ENCODE results near the gene ATP9A. TPM values are rescaled to one million over a fixed set of nuclear protein-coding genes. Genes with fewer than 3 reads are reported as not detected.

The ATP9A gene
- total and polyA plus RNA-seq, 2 of the 8 experiments (the other 6 are each of a cell fraction or from before 2014, with no cell fraction given): 5.0 to 6.4 TPM

GRCh38 chr20:51614687-51615086, 153.5 kb downstream of the ATP9A start:
- H4K8ac ChIP-seq (ENCODE audit: extremely low read depth, insufficient read depth, low read length): no peak overlapping the region
- no peak overlapping the region for H2BK12ac ChIP-seq (ENCODE audit: low read depth, low read length)
- H3K56ac ChIP-seq (replicated peaks; ENCODE audit: insufficient read length, low read depth, low read length): no peak overlapping the region
- 88% methylated on average over 6 of the region's 6 CpGs; no CpG with 5 or more reads in 1 of the 2 experiments for WGBS, 2 experiments (ENCODE audit: extremely low coverage in 1 of 2, insufficient coverage in 1 of 2, insufficient read length in 1 of 2, insufficient replicate concordance in 2 of 2, low coverage in 1 of 2, low lambda C conversion rate in 2 of 2, missing lambda C conversion rate in 1 of 2)
- H2AK5ac ChIP-seq (ENCODE audit: low read depth, low read length): no peak overlapping the region
- POLR2A ChIA-PET (ENCODE audit: partially characterized antibody): interaction anchor here (0.6 kb wide), 1 partner anchor 306 kb away, joined by 3 read pairs; no protein-coding TSS in a partner anchor
- H4K20me1 ChIP-seq (replicated peaks in 1 of 2; ENCODE audit: control insufficient read depth in 1 of 2, insufficient read depth in 2 of 2, low read length in 2 of 2): no peaks in the 10 kb centered on the region
- H3K4me1 ChIP-seq (replicated peaks in 1 of 4; ENCODE audit: control insufficient read depth in 3 of 4, insufficient read depth in 4 of 4, low read length in 3 of 4): no peaks in the 10 kb centered on the region; a peak in 1 of 7 replicates
- no peak overlapping the region for H3K14ac ChIP-seq (ENCODE audit: insufficient read length)
- H2AFZ ChIP-seq (ENCODE audit: low read length): no peak overlapping the region
- H3K27ac ChIP-seq (ENCODE audit: low read depth, low read length): no peak overlapping the region
- H4K91ac ChIP-seq (replicated peaks; ENCODE audit: insufficient read length, low read length): no peak overlapping the region
- FAIRE-seq (no peak), DNase-seq (ENCODE audit: low read depth in 1 of 2, low spot score in 2 of 2) (no peak)
- H3K4me2 ChIP-seq (ENCODE audit: insufficient read depth in 1 of 2, low read depth in 2 of 2, low read length in 2 of 2): no peak overlapping the region
- no peak overlapping the region for H2BK120ac ChIP-seq (replicated peaks; ENCODE audit: low read depth, low read length)
- no peaks in the 10 kb centered on the region for H3K79me1 ChIP-seq (ENCODE audit: low read depth, low read length)
- H3K36me3 ChIP-seq (ENCODE audit: control insufficient read depth in 2 of 4, insufficient read depth in 4 of 4, low read length in 3 of 4): 0 out of 8 replicates have a peak, but pooled peaks cover 0 to 3% (median 0%) of the 10 kb centered on the region in 4 experiments
- no peak overlapping the region for H2BK20ac ChIP-seq (ENCODE audit: low read length)
- H3K27me3 ChIP-seq (replicated peaks in 1 of 4; ENCODE audit: control insufficient read depth in 3 of 4, extremely low read depth in 1 of 4, insufficient read depth in 3 of 4, low read length in 3 of 4): no peaks in the 10 kb centered on the region
- H3K18ac ChIP-seq (ENCODE audit: extremely low read depth, low read length): no peak overlapping the region
- no peaks in the 10 kb centered on the region for H3K23me2 ChIP-seq (ENCODE audit: low read depth, low read length)
- no peak overlapping the region for H2BK5ac ChIP-seq (ENCODE audit: low read depth, low read length)
- no peak overlapping the region for H4K5ac ChIP-seq (ENCODE audit: insufficient read length, low read depth, low read length)
- H3K4me3 ChIP-seq (ENCODE audit: extremely low read depth in 1 of 4, insufficient read depth in 2 of 4, low read depth in 3 of 4, low read length in 4 of 4): no peak overlapping the region
- H2BK15ac ChIP-seq (ENCODE audit: low read length): no peak overlapping the region
- no peak overlapping the region for H3K23ac ChIP-seq (ENCODE audit: insufficient read length)
- no peak overlapping the region for H3K9ac ChIP-seq (replicated peaks in 1 of 4; ENCODE audit: extremely low read depth in 1 of 4, low read depth in 3 of 4, low read length in 3 of 4)
- CTCF ChIA-PET (ENCODE audit: partially characterized antibody): interaction anchor here (0.6 to 2.4 kb wide), 11 partner anchors 8 to 627 kb away, joined by 3 to 13 read pairs (median 4); no protein-coding TSS in a partner anchor
- no peak overlapping the region for H3K4ac ChIP-seq (replicated peaks; ENCODE audit: insufficient read length, low read depth, low read length)
- no peaks in the 10 kb centered on the region for H3K79me2 ChIP-seq (ENCODE audit: control insufficient read depth in 1 of 2, insufficient read depth in 2 of 2, low read length in 2 of 2)
- no peaks in the 10 kb centered on the region for H3K9me3 ChIP-seq (ENCODE audit: insufficient read depth in 2 of 2, low read depth in 1 of 2, low read length in 1 of 2)
- no peak for TF ChIP-seq JUN (IDR thresholded peaks at IDR 0.05; ENCODE audit: low read depth, low read length)
- TF ChIP-seq, protein P1, sequence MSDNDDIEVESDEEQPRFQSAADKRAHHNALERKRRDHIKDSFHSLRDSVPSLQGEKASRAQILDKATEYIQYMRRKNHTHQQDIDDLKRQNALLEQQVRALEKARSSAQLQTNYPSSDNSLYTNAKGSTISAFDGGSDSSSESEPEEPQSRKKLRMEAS (IDR thresholded peaks at IDR 0.05): no peak
- TF ChIP-seq POLR2A (IDR thresholded peaks at IDR 0.05; ENCODE audit: control extremely low read depth in 1 of 2, low read depth in 2 of 2, low read length in 2 of 2): no peak
- no peak for TF ChIP-seq HDAC2 (IDR thresholded peaks at IDR 0.05; ENCODE audit: borderline replicate concordance in 1 of 2, low read depth in 2 of 2, low read length in 2 of 2)
- no peak for TF ChIP-seq HDAC6 (IDR thresholded peaks at IDR 0.05; ENCODE audit: low read depth, low read length)
- no peak for TF ChIP-seq RBBP5 (IDR thresholded peaks at IDR 0.05; ENCODE audit: borderline replicate concordance, low read depth, low read length)
- TF ChIP-seq SUZ12 (IDR thresholded peaks at IDR 0.05; ENCODE audit: low read length): no peak
- TF ChIP-seq TAF1 (IDR thresholded peaks at IDR 0.05; ENCODE audit: low read depth, low read length): no peak
- no peak for TF ChIP-seq EP300 (IDR thresholded peaks at IDR 0.05; ENCODE audit: borderline replicate concordance in 1 of 2, low read depth in 2 of 2, low read length in 2 of 2)
- TF ChIP-seq CTBP2 (IDR thresholded peaks at IDR 0.05; ENCODE audit: borderline replicate concordance, insufficient read depth, insufficient read length, low read length): no peak
- no peak for TF ChIP-seq BACH1 (IDR thresholded peaks at IDR 0.05; ENCODE audit: low read length)
- no peak for TF ChIP-seq CHD1 (IDR thresholded peaks at IDR 0.05; ENCODE audit: low read depth, low read length)
- TF ChIP-seq RNF2 (IDR thresholded peaks at IDR 0.05; ENCODE audit: borderline replicate concordance, low read depth, low read length, missing control alignments, poor library complexity, severe bottlenecking): no peak

All from H1 (cell line).